ENCODE data around the gene AQP3.
"Not testable (repeated sequence)": the region's sequence is repeated elsewhere in the genome, so short reads cannot be mapped to it uniquely, and the experiment has no call there.

Gene AQP3

DNA sequence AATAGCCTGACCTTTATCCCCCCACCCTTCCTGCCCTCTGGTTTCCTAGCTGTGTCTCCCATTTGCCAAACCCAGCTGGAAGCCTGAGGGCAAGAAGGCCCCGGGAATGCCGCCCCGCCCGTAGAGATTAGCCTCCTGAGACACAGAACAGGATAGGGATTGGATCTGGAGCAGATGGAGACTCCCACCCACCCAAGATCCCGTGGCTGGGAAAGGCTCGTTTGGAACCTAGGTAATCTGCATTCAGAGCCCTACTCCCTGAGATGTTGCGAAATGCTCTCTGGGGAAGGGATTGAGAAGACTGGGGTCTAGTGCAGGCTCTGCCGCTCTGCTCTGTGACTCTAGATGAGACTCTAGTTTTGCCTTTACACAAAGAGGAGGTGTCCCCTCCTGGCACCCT, 10.9 kb downstream of the AQP3 start:
- FAIRE-seq (no peak), DNase-seq (ENCODE audit: insufficient read length, low spot score) (no peak)
- no peak for TF ChIP-seq POLR2A (IDR thresholded peaks at IDR 0.05; ENCODE audit: low read depth, low read length)
- no peak for TF ChIP-seq SPI1 (IDR thresholded peaks at IDR 0.05; ENCODE audit: low read depth, low read length)
- no peak for TF ChIP-seq POU2F2 (IDR thresholded peaks at IDR 0.05; ENCODE audit: low read depth, low read length)
- TF ChIP-seq TAF1 (IDR thresholded peaks at IDR 0.05; ENCODE audit: low read depth, low read length), result no peak
- no peak for TF ChIP-seq PAX5 (IDR thresholded peaks at IDR 0.05; ENCODE audit: insufficient read depth, low read length, severe bottlenecking)
- TF ChIP-seq POLR2AphosphoS5 (IDR thresholded peaks at IDR 0.05; ENCODE audit: low read depth, low read length), result no peak

- FAIRE-seq, result no peak
- no peak for DNase-seq (ENCODE audit: insufficient read length, low spot score)
- TF ChIP-seq POLR2AphosphoS5 (IDR thresholded peaks at IDR 0.05; ENCODE audit: low read depth, low read length) (no peak), PAX5 (IDR thresholded peaks at IDR 0.05; ENCODE audit: insufficient read depth, low read length, severe bottlenecking) (no peak), SPI1 (IDR thresholded peaks at IDR 0.05; ENCODE audit: low read depth, low read length) (no peak), TAF1 (IDR thresholded peaks at IDR 0.05; ENCODE audit: low read depth, low read length) (no peak), POLR2A (IDR thresholded peaks at IDR 0.05; ENCODE audit: low read depth, low read length) (no peak), POU2F2 (IDR thresholded peaks at IDR 0.05; ENCODE audit: low read depth, low read length) (no peak)
These were observed 11.5 kb downstream of the AQP3 start for GRCh38 chr9:33435821-33436277.

- FAIRE-seq, result no peak
- DNase-seq (ENCODE audit: insufficient read length, low spot score), result no peak
- TF ChIP-seq TAF1 (IDR thresholded peaks at IDR 0.05; ENCODE audit: low read depth, low read length) (no peak), PAX5 (IDR thresholded peaks at IDR 0.05; ENCODE audit: insufficient read depth, low read length, severe bottlenecking) (no peak), POU2F2 (IDR thresholded peaks at IDR 0.05; ENCODE audit: low read depth, low read length) (no peak), POLR2A (IDR thresholded peaks at IDR 0.05; ENCODE audit: low read depth, low read length) (no peak), POLR2AphosphoS5 (IDR thresholded peaks at IDR 0.05; ENCODE audit: low read depth, low read length) (no peak)
These were observed 12.9 kb downstream of the AQP3 start for GRCh38 chr9:33434317-33435105.

DNA sequence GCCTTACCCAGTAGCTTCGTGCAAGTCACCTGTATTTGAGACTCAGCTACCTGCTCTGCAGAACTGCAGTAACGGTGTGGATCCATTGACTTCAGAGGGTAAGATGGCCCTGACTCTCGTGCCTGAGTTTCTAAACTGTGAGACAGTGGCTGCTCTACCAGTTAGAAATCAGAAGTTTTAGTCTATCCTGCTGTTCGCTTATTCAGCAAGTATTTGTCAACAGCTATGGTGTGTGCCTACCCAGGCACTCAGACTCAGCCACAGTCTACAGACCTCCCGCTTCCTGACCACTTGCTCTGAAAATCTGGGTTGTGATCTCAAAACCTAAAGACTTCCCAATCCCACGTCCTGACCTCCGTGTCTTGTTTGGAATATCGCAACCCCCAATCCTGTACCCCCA, 13.5 kb downstream of the AQP3 start:
- FAIRE-seq, result no peak
- no peak for DNase-seq (ENCODE audit: insufficient read length, low spot score)
- TF ChIP-seq POU2F2 (IDR thresholded peaks at IDR 0.05; ENCODE audit: low read depth, low read length) (no peak), POLR2A (IDR thresholded peaks at IDR 0.05; ENCODE audit: low read depth, low read length) (no peak), SPI1 (IDR thresholded peaks at IDR 0.05; ENCODE audit: low read depth, low read length) (no peak), TAF1 (IDR thresholded peaks at IDR 0.05; ENCODE audit: low read depth, low read length) (no peak), POLR2AphosphoS5 (IDR thresholded peaks at IDR 0.05; ENCODE audit: low read depth, low read length) (no peak), PAX5 (IDR thresholded peaks at IDR 0.05; ENCODE audit: insufficient read depth, low read length, severe bottlenecking) (no peak)

GRCh38 chr9:33431420-33431819, 16.0 kb downstream of the AQP3 start:
- no peak for DNase-seq (ENCODE audit: insufficient read length, low spot score)
- FAIRE-seq, result no peak
- TF ChIP-seq TAF1 (IDR thresholded peaks at IDR 0.05; ENCODE audit: low read depth, low read length) (no peak), POLR2A (IDR thresholded peaks at IDR 0.05; ENCODE audit: low read depth, low read length) (no peak), POU2F2 (IDR thresholded peaks at IDR 0.05; ENCODE audit: low read depth, low read length) (no peak), POLR2AphosphoS5 (IDR thresholded peaks at IDR 0.05; ENCODE audit: low read depth, low read length) (no peak), SPI1 (IDR thresholded peaks at IDR 0.05; ENCODE audit: low read depth, low read length) (no peak), PAX5 (IDR thresholded peaks at IDR 0.05; ENCODE audit: insufficient read depth, low read length, severe bottlenecking) (no peak)

- FAIRE-seq, result no peak
- DNase-seq (ENCODE audit: insufficient read length, low spot score), result no peak
- TF ChIP-seq POU2F2 (IDR thresholded peaks at IDR 0.05; ENCODE audit: low read depth, low read length) (no peak), POLR2A (IDR thresholded peaks at IDR 0.05; ENCODE audit: low read depth, low read length) (no peak), SPI1 (IDR thresholded peaks at IDR 0.05; ENCODE audit: low read depth, low read length) (no peak), TAF1 (IDR thresholded peaks at IDR 0.05; ENCODE audit: low read depth, low read length) (no peak), POLR2AphosphoS5 (IDR thresholded peaks at IDR 0.05; ENCODE audit: low read depth, low read length) (no peak), PAX5 (IDR thresholded peaks at IDR 0.05; ENCODE audit: insufficient read depth, low read length, severe bottlenecking) (no peak)
These were observed 16.5 kb downstream of the AQP3 start for GRCh38 chr9:33430942-33431341.

- FAIRE-seq (no peak), DNase-seq (ENCODE audit: insufficient read length, low spot score) (no peak)
- TF ChIP-seq TAF1 (IDR thresholded peaks at IDR 0.05; ENCODE audit: low read depth, low read length), result no peak
- TF ChIP-seq POLR2AphosphoS5 (IDR thresholded peaks at IDR 0.05; ENCODE audit: low read depth, low read length), result no peak
- no peak for TF ChIP-seq PAX5 (IDR thresholded peaks at IDR 0.05; ENCODE audit: insufficient read depth, low read length, severe bottlenecking)
- no peak for TF ChIP-seq POU2F2 (IDR thresholded peaks at IDR 0.05; ENCODE audit: low read depth, low read length)
- no peak for TF ChIP-seq SPI1 (IDR thresholded peaks at IDR 0.05; ENCODE audit: low read depth, low read length)
- no peak for TF ChIP-seq POLR2A (IDR thresholded peaks at IDR 0.05; ENCODE audit: low read depth, low read length)
These were observed 18.0 kb downstream of the AQP3 start for GRCh38 chr9:33429256-33429985.

- TF ChIP-seq PAX5 (IDR thresholded peaks at IDR 0.05; ENCODE audit: insufficient read depth, low read length, severe bottlenecking), result no peak
- no peak for TF ChIP-seq POU2F2 (IDR thresholded peaks at IDR 0.05; ENCODE audit: low read depth, low read length)
- no peak for TF ChIP-seq POLR2A (IDR thresholded peaks at IDR 0.05; ENCODE audit: low read depth, low read length)
- TF ChIP-seq POLR2AphosphoS5 (IDR thresholded peaks at IDR 0.05; ENCODE audit: low read depth, low read length), result no peak
- TF ChIP-seq TAF1 (IDR thresholded peaks at IDR 0.05; ENCODE audit: low read depth, low read length), result no peak
- TF ChIP-seq SPI1 (IDR thresholded peaks at IDR 0.05; ENCODE audit: low read depth, low read length), result no peak
- no peak for FAIRE-seq
- DNase-seq (ENCODE audit: insufficient read length, low spot score), result no peak
These were observed 20.5 kb downstream of the AQP3 start for GRCh38 chr9:33426843-33427293.

DNA sequence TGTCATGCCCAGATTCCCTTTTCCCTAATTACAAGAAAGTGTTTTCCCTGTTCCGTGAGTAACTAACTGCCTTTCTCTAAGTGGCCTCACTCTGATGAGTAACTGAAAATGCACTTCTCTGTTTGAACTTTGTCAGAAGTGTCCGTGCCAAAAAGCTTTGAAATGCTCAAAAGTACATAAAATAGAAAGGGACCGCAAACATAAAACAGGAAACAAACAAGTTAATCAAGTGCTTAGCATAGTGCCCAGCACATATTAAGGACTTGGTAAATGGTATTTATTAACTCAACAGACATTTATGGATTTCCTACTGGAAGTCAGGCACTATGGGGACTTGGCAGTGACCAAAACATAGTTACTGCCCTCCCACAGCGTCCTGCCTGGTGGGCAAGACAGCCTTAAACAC, 22.3 kb downstream of the AQP3 start:
- FAIRE-seq (no peak), DNase-seq (ENCODE audit: insufficient read length, low spot score) (no peak)
- TF ChIP-seq POU2F2 (IDR thresholded peaks at IDR 0.05; ENCODE audit: low read depth, low read length) (no peak), SPI1 (IDR thresholded peaks at IDR 0.05; ENCODE audit: low read depth, low read length) (no peak), TAF1 (IDR thresholded peaks at IDR 0.05; ENCODE audit: low read depth, low read length) (no peak), POLR2A (IDR thresholded peaks at IDR 0.05; ENCODE audit: low read depth, low read length) (no peak), PAX5 (IDR thresholded peaks at IDR 0.05; ENCODE audit: insufficient read depth, low read length, severe bottlenecking) (no peak), POLR2AphosphoS5 (IDR thresholded peaks at IDR 0.05; ENCODE audit: low read depth, low read length) (no peak)

DNA sequence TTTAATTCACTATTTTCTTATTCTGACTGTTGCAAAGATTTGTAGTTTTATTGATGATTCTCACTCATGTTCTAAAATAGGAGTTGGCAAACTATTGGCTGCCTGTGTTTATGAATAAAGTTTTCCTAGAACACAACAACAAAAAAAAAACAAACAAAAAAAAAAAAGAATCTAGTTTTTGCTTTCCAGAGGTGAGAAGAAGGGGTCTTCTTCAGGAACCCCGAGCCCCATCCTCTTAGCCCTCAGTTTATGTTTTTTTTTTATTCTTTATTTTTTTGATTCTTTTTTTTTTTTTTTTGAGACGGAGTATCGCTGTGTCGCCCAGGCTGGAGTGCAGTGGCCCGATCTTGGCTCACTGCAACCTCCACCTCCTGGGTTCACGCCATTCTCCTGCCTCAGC, 22.9 kb downstream of the AQP3 start:
- DNase-seq (ENCODE audit: insufficient read length, low spot score); FAIRE-seq: not testable (repeated sequence)

DNA sequence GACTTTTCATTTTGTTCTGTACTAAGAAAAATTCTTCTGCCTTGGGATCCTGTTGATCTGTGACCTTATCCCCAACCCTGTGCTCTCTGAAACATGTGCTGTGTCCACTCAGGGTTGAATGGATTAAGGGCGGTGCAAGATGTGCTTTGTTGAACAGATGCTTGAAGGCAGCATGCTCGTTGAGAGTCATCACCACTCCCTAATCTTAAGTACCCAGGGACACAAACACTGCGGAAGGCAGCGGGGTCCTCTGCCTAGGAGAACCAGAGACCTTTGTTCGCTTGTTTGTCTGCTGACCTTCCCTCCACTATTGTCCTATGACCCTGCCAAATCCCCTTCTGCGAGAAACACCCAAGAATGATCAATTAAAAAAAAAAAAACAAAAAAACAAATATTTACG, 23.4 kb downstream of the AQP3 start:
- FAIRE-seq; DNase-seq (ENCODE audit: insufficient read length, low spot score): not testable (repeated sequence)

Data from GM12891 (cell line).